ENCODE measurements around the gene EML2. TPM values are rescaled to one million over a fixed set of nuclear protein-coding genes. Genes with fewer than 3 reads are reported as not detected.

The EML2 gene
- total and polyA plus RNA-seq, 4 donors = 21.7 to 52.9 (median 45.2) TPM

DNA sequence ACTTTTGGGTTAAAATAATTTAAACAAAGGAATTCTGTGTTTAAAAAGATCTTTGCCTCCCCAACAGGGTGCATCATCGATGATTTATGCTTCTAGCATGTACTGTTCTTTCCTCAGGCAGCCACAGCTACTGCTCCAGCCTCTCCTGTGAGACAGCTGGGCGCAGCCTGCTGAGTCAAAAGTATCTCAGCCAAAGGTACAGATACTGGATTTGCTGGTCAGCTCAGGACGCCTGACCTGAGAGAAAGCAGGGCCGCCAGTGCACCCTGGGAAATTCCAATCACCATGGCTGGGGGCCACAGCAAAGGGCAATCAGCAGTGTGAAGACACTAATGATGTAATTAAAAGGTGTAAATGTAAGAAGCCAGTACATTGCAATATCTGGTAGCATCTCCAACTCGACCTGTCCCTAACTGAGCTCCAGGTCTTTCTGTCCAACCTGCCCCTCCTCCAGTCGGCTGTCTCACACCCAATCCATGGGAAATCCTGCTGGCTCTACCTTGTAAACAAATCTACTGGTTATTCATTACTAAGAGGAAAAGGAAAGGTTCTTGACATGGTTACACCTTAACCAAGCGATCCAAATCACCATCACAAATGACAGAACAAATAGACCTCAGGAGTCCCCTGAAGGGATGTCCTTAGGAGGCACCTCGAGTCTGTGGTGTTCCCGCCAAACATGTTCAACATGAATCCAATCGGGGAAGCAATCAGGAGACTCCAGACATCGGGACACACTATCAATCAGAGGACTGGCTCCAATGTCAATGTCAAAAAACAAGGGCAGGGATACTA is 61.9 kb downstream of the EML2 start:
- H3K27me3 ChIP-seq (ENCODE audit: control insufficient read depth in 1 of 2, insufficient read depth in 2 of 2, low read length in 1 of 2) = no peaks in the 10 kb centered on the region
- WGBS, 2 donors = 55 to 56% methylated on average over 11 of the region's 11 CpGs
- no peak overlapping the region for H3K27ac ChIP-seq (ENCODE audit: low read depth in 1 of 2, low read length in 2 of 2)
- no peak overlapping the region for H3K4me3 ChIP-seq (ENCODE audit: low read length in 2 of 2)
- intact Hi-C loops (cut with DNase I) = loop anchor here in 1 of 2 donors (5.0 kb wide), 1 partner anchor 55 kb away; no protein-coding TSS in a partner anchor
- DNase-seq (no peak), ATAC-seq (ENCODE audit: low FRiP score) (no peak)
- no peaks in the 10 kb centered on the region for H3K36me3 ChIP-seq (ENCODE audit: control insufficient read depth in 1 of 2, insufficient read depth in 2 of 2, low read length in 1 of 2)
- H3K9me3 ChIP-seq (ENCODE audit: control insufficient read depth, low read length) = no peaks in the 10 kb centered on the region
- no peaks in the 10 kb centered on the region for H3K4me1 ChIP-seq (ENCODE audit: control insufficient read depth in 1 of 2, insufficient read depth in 2 of 2, low read length in 2 of 2)

DNA sequence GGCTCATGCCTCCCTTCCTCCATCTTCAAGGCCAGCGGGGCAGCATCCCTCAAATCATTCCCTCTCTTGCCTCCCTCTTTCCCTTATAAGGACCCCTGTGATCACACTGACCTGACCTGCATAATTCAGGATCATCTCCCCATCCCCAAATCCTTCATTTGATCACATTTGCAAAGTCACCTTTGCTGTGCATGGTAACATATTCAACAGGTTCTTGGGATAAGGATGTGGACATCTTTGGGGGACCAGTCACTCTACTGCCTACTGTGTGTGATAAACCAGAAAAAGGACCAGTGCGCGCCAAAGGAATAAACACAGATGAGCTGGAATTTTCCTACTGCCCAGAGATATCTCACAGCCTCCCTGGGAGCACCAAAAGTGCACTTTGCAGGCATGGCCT is 62.5 kb downstream of the EML2 start:
- Histone ChIP-seq H3K27me3 (ENCODE audit: control insufficient read depth in 1 of 2, insufficient read depth in 2 of 2, low read length in 1 of 2) (no peaks in the 10 kb centered on the region), H3K27ac (ENCODE audit: low read depth in 1 of 2, low read length in 2 of 2) (no peak overlapping the region), H3K9me3 (ENCODE audit: control insufficient read depth, low read length) (no peaks in the 10 kb centered on the region), H3K4me1 (ENCODE audit: control insufficient read depth in 1 of 2, insufficient read depth in 2 of 2, low read length in 2 of 2) (no peaks in the 10 kb centered on the region), H3K36me3 (ENCODE audit: control insufficient read depth in 1 of 2, insufficient read depth in 2 of 2, low read length in 1 of 2) (no peaks in the 10 kb centered on the region), H3K4me3 (ENCODE audit: low read length in 2 of 2) (no peak overlapping the region)
- intact Hi-C loops (cut with DNase I) = loop anchor here in 1 of 2 donors (5.0 kb wide), 1 partner anchor 54 kb away; no protein-coding TSS in a partner anchor
- ATAC-seq (ENCODE audit: low FRiP score) (no peak), DNase-seq (no peak)
- 97 to 98% methylated on average over 3 of the region's 3 CpGs for WGBS, 2 donors

DNA sequence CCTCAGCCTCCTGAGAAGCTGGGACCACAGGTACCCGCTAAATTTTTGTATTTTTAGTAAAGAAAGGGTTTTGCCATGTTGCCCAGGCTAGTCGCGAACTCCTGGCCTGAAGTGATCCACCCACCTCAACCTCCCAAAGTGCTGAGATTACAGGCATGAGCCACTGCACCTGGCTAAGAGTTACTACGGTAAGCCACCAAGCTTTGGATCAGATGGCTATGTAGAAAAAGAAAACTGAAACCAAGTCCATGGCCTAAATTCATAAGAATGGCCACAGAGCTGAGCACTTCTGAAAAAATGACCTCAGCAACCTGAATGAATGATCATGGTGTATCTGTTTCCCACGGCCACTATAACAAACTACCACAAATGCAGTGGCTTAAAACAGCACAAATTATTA is 64.0 kb downstream of the EML2 start:
- Histone ChIP-seq H3K36me3 (ENCODE audit: control insufficient read depth in 1 of 2, insufficient read depth in 2 of 2, low read length in 1 of 2) (no peaks in the 10 kb centered on the region), H3K27ac (ENCODE audit: low read depth in 1 of 2, low read length in 2 of 2) (no peak overlapping the region), H3K27me3 (ENCODE audit: control insufficient read depth in 1 of 2, insufficient read depth in 2 of 2, low read length in 1 of 2) (no peaks in the 10 kb centered on the region), H3K9me3 (ENCODE audit: control insufficient read depth, low read length) (no peaks in the 10 kb centered on the region), H3K4me1 (ENCODE audit: control insufficient read depth in 1 of 2, insufficient read depth in 2 of 2, low read length in 2 of 2) (no peaks in the 10 kb centered on the region), H3K4me3 (ENCODE audit: low read length in 2 of 2) (no peak overlapping the region)
- DNase-seq (no peak), ATAC-seq (ENCODE audit: low FRiP score) (no peak)
- intact Hi-C loops (cut with DNase I) = loop anchor here in 1 of 2 donors (5.0 kb wide), 1 partner anchor 53 kb away; no protein-coding TSS in a partner anchor
- WGBS, 2 donors = 90 to 91% methylated on average over 5 of the region's 5 CpGs

DNA sequence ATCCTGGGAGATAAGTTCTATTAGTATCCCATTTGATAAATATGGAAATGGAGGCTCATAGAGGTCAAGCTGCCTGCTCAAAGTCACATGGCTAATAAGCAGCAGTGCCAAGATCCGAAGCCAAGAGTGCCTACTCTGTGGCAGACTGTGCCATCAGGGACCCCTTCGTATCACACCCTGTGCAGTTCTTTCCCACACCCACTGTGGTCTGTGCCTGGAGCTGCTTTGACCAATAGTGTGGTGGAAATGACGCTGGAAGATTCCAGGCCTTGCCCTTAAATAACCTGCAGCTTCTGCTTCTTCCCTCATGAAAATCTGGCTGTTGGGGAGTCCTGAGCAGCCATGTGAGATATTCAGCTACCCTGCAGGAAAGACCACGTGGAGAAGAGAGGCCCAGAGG is 64.7 kb downstream of the EML2 start:
- H3K36me3 ChIP-seq (ENCODE audit: control insufficient read depth in 1 of 2, insufficient read depth in 2 of 2, low read length in 1 of 2) = no peaks in the 10 kb centered on the region
- no peak overlapping the region for H3K4me3 ChIP-seq (ENCODE audit: low read length in 2 of 2)
- H3K27me3 ChIP-seq (ENCODE audit: control insufficient read depth in 1 of 2, insufficient read depth in 2 of 2, low read length in 1 of 2) = no peaks in the 10 kb centered on the region
- WGBS, 2 donors = 72 to 76% methylated on average over 4 of the region's 4 CpGs
- ATAC-seq (ENCODE audit: low FRiP score) = no peak
- H3K4me1 ChIP-seq (ENCODE audit: control insufficient read depth in 1 of 2, insufficient read depth in 2 of 2, low read length in 2 of 2) = no peaks in the 10 kb centered on the region
- no peaks in the 10 kb centered on the region for H3K9me3 ChIP-seq (ENCODE audit: control insufficient read depth, low read length)
- H3K27ac ChIP-seq (ENCODE audit: low read depth in 1 of 2, low read length in 2 of 2) = no peak overlapping the region
- intact Hi-C loops (cut with DNase I) = no loop called here
- DNase-seq = no peak

DNA sequence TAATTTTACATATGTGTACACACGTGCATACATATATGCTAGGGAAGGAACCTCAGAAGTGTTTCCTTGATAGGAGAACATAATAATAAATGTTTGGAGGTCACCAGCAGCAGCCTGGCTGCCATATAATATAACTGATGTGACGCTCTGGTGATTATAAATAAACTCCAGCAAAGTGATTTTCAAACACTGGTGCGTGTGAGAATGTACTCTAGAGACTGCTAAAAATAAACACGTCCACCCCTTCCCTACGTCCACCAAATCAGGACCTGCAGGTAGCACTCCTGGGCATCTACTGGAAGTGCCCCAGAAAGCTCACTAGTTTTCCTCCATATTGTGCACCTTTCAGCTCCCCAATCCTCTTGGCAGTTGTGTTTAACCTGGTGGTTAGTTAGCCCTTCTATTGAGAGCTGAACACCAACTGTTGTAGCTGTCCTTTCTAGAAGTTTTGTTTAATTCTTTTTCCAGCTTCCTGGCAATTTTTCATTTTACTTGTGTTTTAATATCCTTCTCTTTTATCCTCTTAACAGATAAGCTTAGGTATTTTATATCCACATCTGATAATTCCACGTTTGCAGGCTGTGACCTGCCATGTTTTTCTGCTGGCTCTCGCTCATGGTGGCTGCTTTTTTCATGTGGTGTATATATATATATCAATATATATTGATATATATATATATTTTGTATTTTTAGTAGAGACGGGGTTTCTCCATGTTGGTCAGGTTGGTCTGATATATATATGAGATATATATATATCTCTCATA is 67.6 kb downstream of the EML2 start:
- no peak overlapping the region for H3K27ac ChIP-seq (ENCODE audit: low read depth in 1 of 2, low read length in 2 of 2)
- no peaks in the 10 kb centered on the region for H3K27me3 ChIP-seq (ENCODE audit: control insufficient read depth in 1 of 2, insufficient read depth in 2 of 2, low read length in 1 of 2)
- intact Hi-C loops (cut with DNase I) = no loop called here
- DNase-seq (no peak), ATAC-seq (ENCODE audit: low FRiP score) (no peak)
- no peaks in the 10 kb centered on the region for H3K9me3 ChIP-seq (ENCODE audit: control insufficient read depth, low read length)
- no peak overlapping the region for H3K4me3 ChIP-seq (ENCODE audit: low read length in 2 of 2)
- WGBS, 2 donors = 65 to 72% methylated on average over 8 of the region's 8 CpGs
- no peaks in the 10 kb centered on the region for H3K4me1 ChIP-seq (ENCODE audit: control insufficient read depth in 1 of 2, insufficient read depth in 2 of 2, low read length in 2 of 2)
- no peaks in the 10 kb centered on the region for H3K36me3 ChIP-seq (ENCODE audit: control insufficient read depth in 1 of 2, insufficient read depth in 2 of 2, low read length in 1 of 2)

DNA sequence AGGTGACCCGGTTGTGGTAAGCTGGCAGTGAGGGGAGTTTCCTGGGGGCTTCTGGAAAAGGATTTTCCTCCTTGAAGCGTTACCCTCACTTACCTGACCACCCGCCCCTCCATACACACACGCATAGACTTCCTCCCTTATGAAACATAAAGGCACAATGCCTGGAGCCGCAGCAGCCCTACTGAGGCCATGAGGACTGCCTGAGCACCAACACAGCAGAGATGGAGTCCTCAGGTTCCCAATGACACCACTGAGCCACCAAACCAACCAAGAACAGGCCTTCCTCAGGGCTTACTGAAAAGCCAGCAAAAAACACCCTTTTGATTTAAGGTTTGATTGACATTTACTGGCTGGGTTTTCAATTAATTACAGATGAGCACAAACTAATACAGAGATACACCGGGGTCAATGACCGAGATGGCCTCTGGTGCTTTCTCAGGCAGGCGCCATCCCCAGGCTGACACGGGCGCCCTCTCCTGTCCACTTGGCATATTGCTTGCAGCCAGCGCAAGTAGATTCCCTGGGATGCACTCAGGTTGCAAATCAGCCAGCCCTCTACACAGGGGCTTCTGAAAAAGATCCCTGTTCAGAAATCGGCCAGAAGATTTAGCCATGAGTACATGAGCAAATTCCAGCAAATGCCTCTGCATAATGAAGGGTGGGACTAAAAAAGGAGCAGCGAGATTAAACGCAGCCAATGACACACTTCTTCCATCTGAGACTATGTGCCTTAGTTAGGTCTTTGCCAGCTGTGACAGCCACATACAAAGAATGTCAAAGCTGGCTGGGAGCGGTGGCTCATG is 69.4 kb downstream of the EML2 start:
- no peaks in the 10 kb centered on the region for H3K27me3 ChIP-seq (ENCODE audit: control insufficient read depth in 1 of 2, insufficient read depth in 2 of 2, low read length in 1 of 2)
- H3K4me3 ChIP-seq (ENCODE audit: low read length in 2 of 2) = no peak overlapping the region
- peak in 1 of 2 donors; percentile 61 for DNase-seq
- H3K9me3 ChIP-seq (ENCODE audit: control insufficient read depth, low read length) = no peaks in the 10 kb centered on the region
- no peak overlapping the region for H3K27ac ChIP-seq (ENCODE audit: low read depth in 1 of 2, low read length in 2 of 2)
- no peak for ATAC-seq (ENCODE audit: low FRiP score)
- intact Hi-C loops (cut with DNase I) = no loop called here
- 46 to 50% methylated on average over 15 of the region's 15 CpGs for WGBS, 2 donors
- no peaks in the 10 kb centered on the region for H3K36me3 ChIP-seq (ENCODE audit: control insufficient read depth in 1 of 2, insufficient read depth in 2 of 2, low read length in 1 of 2)
- H3K4me1 ChIP-seq (ENCODE audit: control insufficient read depth in 1 of 2, insufficient read depth in 2 of 2, low read length in 2 of 2) = no peaks in the 10 kb centered on the region

DNA sequence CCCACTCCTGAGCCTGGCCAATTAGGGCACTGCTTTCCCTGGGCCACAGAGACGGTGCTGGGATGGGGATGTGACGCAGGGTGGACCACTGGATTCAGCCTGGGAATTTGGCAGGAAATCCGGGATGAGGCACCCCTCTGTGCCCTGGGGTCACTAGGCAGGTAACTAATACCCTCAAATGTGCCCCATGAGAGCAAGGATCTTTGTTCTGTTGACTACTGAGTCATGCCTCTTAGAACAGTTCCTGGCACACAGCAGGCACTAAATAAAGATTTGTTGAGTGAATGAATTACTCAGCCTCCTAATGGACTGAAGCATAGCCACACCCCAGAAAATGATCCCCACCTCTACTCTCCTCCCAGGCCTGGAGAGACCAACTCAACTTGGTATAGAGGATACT is 70.5 kb downstream of the EML2 start:
- Histone ChIP-seq H3K9me3 (ENCODE audit: control insufficient read depth, low read length) (no peaks in the 10 kb centered on the region), H3K27ac (ENCODE audit: low read depth in 1 of 2, low read length in 2 of 2) (no peak overlapping the region), H3K4me1 (ENCODE audit: control insufficient read depth in 1 of 2, insufficient read depth in 2 of 2, low read length in 2 of 2) (no peaks in the 10 kb centered on the region), H3K36me3 (ENCODE audit: control insufficient read depth in 1 of 2, insufficient read depth in 2 of 2, low read length in 1 of 2) (no peaks in the 10 kb centered on the region), H3K27me3 (ENCODE audit: control insufficient read depth in 1 of 2, insufficient read depth in 2 of 2, low read length in 1 of 2) (no peaks in the 10 kb centered on the region), H3K4me3 (ENCODE audit: low read length in 2 of 2) (no peak overlapping the region)
- 80 to 86% methylated on average over 3 of the region's 3 CpGs for WGBS, 2 donors
- DNase-seq = no peak
- intact Hi-C loops (cut with DNase I) = no loop called here
- ATAC-seq (ENCODE audit: low FRiP score) = no peak

DNA sequence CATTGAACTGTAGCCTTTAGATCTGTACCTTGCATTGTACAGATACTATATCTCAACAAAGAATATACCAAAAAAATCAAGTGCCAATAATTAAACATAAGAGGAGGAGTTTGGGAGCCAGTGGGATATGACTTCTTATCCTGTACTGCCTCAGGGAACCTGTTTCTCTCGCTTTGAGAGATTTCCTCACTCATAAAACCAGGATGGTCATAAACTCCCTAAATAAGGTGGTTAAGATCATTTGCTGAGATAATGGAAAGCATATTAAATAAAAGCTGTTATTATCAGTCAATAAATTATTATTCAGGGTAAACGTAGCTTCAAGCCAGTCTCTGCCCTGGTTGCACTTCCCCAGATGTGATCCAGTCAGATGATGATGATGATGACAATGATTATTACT is 71.6 kb downstream of the EML2 start:
- intact Hi-C loops (cut with DNase I) = no loop called here
- H3K9me3 ChIP-seq (ENCODE audit: control insufficient read depth, low read length) = no peaks in the 10 kb centered on the region
- DNase-seq (no peak), ATAC-seq (ENCODE audit: low FRiP score) (no peak)
- H3K4me1 ChIP-seq (ENCODE audit: control insufficient read depth in 1 of 2, insufficient read depth in 2 of 2, low read length in 2 of 2) = no peaks in the 10 kb centered on the region
- no peaks in the 10 kb centered on the region for H3K36me3 ChIP-seq (ENCODE audit: control insufficient read depth in 1 of 2, insufficient read depth in 2 of 2, low read length in 1 of 2)
- H3K4me3 ChIP-seq (ENCODE audit: low read length in 2 of 2) = no peak overlapping the region
- no peaks in the 10 kb centered on the region for H3K27me3 ChIP-seq (ENCODE audit: control insufficient read depth in 1 of 2, insufficient read depth in 2 of 2, low read length in 1 of 2)
- 88 to 92% methylated on average over 2 of the region's 2 CpGs for whole genome bisulfite sequencing, 2 donors
- no peak overlapping the region for H3K27ac ChIP-seq (ENCODE audit: low read depth in 1 of 2, low read length in 2 of 2)

Measured in aorta (tissue), 5 donors.